OCI-LY7 (cell line): ENCODE results near the gene CACNA1I.
A peak's percentile ranks its signal among the peaks of the same experiment; 100 is the strongest.

Experiments used
- CTCF ChIP-seq: fragments of 200-600 bp; sonication (generic); conservative IDR thresholded peaks from 2 replicates; pipeline ENCODE4 v1.5.1; 2014; ENCODE audit warnings: mild to moderate bottlenecking, antibody characterized with exemption, low read length, moderate library complexity, mixed read lengths
- EZH2phosphoT487 ChIP-seq: fragments of 200-600 bp; sonication (generic); IDR thresholded peaks from 2 replicates; pipeline ENCODE4 v1.6.1; 2018; ENCODE audit warnings: low read depth, borderline replicate concordance, mild to moderate bottlenecking, mixed run types, antibody characterized with exemption, low read length, moderate library complexity, mixed read lengths

GRCh38 chr22:39534591-39535356 is 35.8 kb upstream of the CACNA1I start:
- TF ChIP-seq CTCF: peak; percentile 92
- no peak for TF ChIP-seq EZH2phosphoT487
